K562 (cell line): Measurements from ENCODE around the gene IL7R. TPM values are rescaled to one million over a fixed set of nuclear protein-coding genes. Genes with fewer than 3 reads are reported as not detected.

ENCODE experiments used
- ATAC-seq: fragments of 200-7000 bp; cut with Tn5 transposase; 3 replicates; pipeline ENCODE4 v1.9.1; 2020; ENCODE audit warnings: moderate library complexity
- BruUV-seq: library from RNA; stranded (reverse); fragments of 400-500 nt; replicated peaks from 2 replicates; lab custom pipeline; 2021; lab: Mats Ljungman, UMichigan
- CTCF ChIA-PET: fragments of 300-600 bp; formaldehyde crosslinking; extraction: SDS; loops from one replicate; lab custom pipeline; 2021; ENCODE audit warnings: low intra/inter-chr PET ratio; lab: Yijun Ruan, JAX
- POLR2A ChIA-PET: fragments of 300-600, 350-650 bp; sonication (Branson Sonifier 250); formaldehyde crosslinking; extraction: SDS; loops from one replicate; lab custom pipeline; 2021; ENCODE audit warnings: antibody characterized with exemption, inconsistent platforms; lab: Yijun Ruan, JAX
- DNase-seq, 4 experiments: peaks; one replicate each; pipeline versions ENCODE4 v3.0.0 to v3.0.0-alpha.2; 2011 to 2018; ENCODE audit warnings: low spot score in 3 of 4, mixed read lengths in 3 of 4; ENCODE audit errors: extremely low read depth in 1 of 4
- FAIRE-seq: peaks from 2 replicates; lab custom pipeline; 2011; peaks lifted over from hg19 to GRCh38; lab: Jason Lieb, UNC
- H2AFZ ChIP-seq: 2 replicates; pipeline ENCODE4 v1.6.0; 2011; ENCODE audit warnings: low read depth, low read length, control low read depth, inconsistent platforms
- H3K27ac ChIP-seq: fragments of 200-600 bp; 3 replicates; pipeline ENCODE4 v1.8.0; 2011; ENCODE audit warnings: low read depth, mild to moderate bottlenecking, control low read depth, inconsistent platforms, low read length, moderate library complexity, mixed read lengths; ENCODE audit errors: extremely low read depth
- H3K27me3 ChIP-seq, 2 experiments: fragments of 300-600 bp in 1 of 2; 2 replicates in 1 of 2; 3 replicates in 1 of 2; pipeline versions ENCODE4 v1.6.0 to v1.8.0; 2011; ENCODE audit warnings: inconsistent platforms in 2 of 2, low read length in 2 of 2, mild to moderate bottlenecking in 1 of 2, mixed read lengths in 1 of 2, moderate library complexity in 1 of 2; ENCODE audit not compliant: control insufficient read depth in 2 of 2, insufficient read depth in 2 of 2
- H3K36me3 ChIP-seq: fragments of 300-600 bp; 3 replicates; pipeline ENCODE4 v1.8.0; 2011; ENCODE audit warnings: mild to moderate bottlenecking, low read length, inconsistent platforms; ENCODE audit not compliant: control insufficient read depth, insufficient read depth
- H3K4me1 ChIP-seq, 2 experiments: fragments of 200-600 bp in 1 of 2; replicated peaks in 1 of 2; 2 replicates in 1 of 2; 3 replicates in 1 of 2; pipeline versions ENCODE4 v1.5.1 to v1.8.0; 2011; ENCODE audit warnings: inconsistent platforms in 2 of 2, low read length in 2 of 2, mild to moderate bottlenecking in 1 of 2, mixed read lengths in 1 of 2, moderate library complexity in 1 of 2; ENCODE audit not compliant: control insufficient read depth in 2 of 2, insufficient read depth in 2 of 2
- H3K4me2 ChIP-seq: 2 replicates; pipeline ENCODE4 v1.6.1; 2011; ENCODE audit warnings: low read length, control low read depth, inconsistent platforms, mixed read lengths; ENCODE audit not compliant: insufficient read depth
- H3K4me3 ChIP-seq: fragments of 200-600 bp; sonication (generic), shearing (Covaris generic); 2 replicates; pipeline ENCODE4 v1.5.1; 2016; ENCODE audit warnings: control low read depth, inconsistent platforms
- H3K79me2 ChIP-seq: fragments of 200-600 bp; 3 replicates; pipeline ENCODE4 v1.8.0; 2011; ENCODE audit warnings: low read length, inconsistent platforms; ENCODE audit not compliant: control insufficient read depth, insufficient read depth
- H3K9ac ChIP-seq, 2 experiments: 2 replicates each; pipeline versions ENCODE4 v1.6.0 to v1.6.1; 2011; ENCODE audit warnings: low read depth in 2 of 2, low read length in 2 of 2, control low read depth in 1 of 2, inconsistent platforms in 1 of 2, mild to moderate bottlenecking in 1 of 2, mixed read lengths in 1 of 2; ENCODE audit not compliant: insufficient read depth in 1 of 2
- H3K9me1 ChIP-seq: one replicate; pipeline ENCODE4 v1.6.0; 2011; ENCODE audit warnings: inconsistent platforms, mild to moderate bottlenecking, low read length, moderate library complexity; ENCODE audit not compliant: control insufficient read depth, insufficient read depth
- H3K9me3 ChIP-seq: replicated peaks from 2 replicates; pipeline ENCODE4 v1.5.1; 2011; ENCODE audit warnings: low read depth, low read length, inconsistent platforms; ENCODE audit not compliant: control insufficient read depth, insufficient read depth
- H4K20me1 ChIP-seq: replicated peaks from 2 replicates; pipeline ENCODE4 v1.6.1; 2011; ENCODE audit warnings: low read length, inconsistent platforms, mixed read lengths; ENCODE audit not compliant: control insufficient read depth, insufficient read depth
- CAMTA2 ChIP-seq: fragments of 250-450 bp; sonication (Bioruptor Pico); conservative IDR thresholded peaks from 2 replicates; pipeline ENCODE4 v1.5.1; 2022
- CBX1 ChIP-seq: sonication (generic); IDR thresholded peaks from 2 replicates; pipeline ENCODE4 v1.6.1; 2016; ENCODE audit warnings: antibody characterized with exemption, low read depth, mild to moderate bottlenecking
- ELF2 ChIP-seq: fragments of 250-450 bp; sonication (Bioruptor Pico); IDR thresholded peaks from 2 replicates; pipeline ENCODE4 v1.5.0; 2021; ENCODE audit warnings: mild to moderate bottlenecking
- GABPA ChIP-seq: fragments of 200-800 bp; sonication (Bioruptor generic); conservative IDR thresholded peaks from 2 replicates; pipeline ENCODE4 v1.6.1; 2016; ENCODE audit warnings: low read depth, missing genetic modification characterization, missing compliant biosample characterization
- GABPB1 ChIP-seq: sonication (generic); formaldehyde crosslinking; IDR thresholded peaks from 2 replicates; pipeline ENCODE4 v1.8.0; 2022; ENCODE audit warnings: mild to moderate bottlenecking, missing genetic modification reagents
- GABPB2 ChIP-seq: fragments of 250-450 bp; sonication (Bioruptor Pico); conservative IDR thresholded peaks from 2 replicates; pipeline ENCODE4 v1.5.1; 2021; ENCODE audit warnings: mild to moderate bottlenecking
- NELFE ChIP-seq: IDR thresholded peaks from 2 replicates; pipeline ENCODE4 v1.6.1; 2011; ENCODE audit warnings: mild to moderate bottlenecking; ENCODE audit not compliant: insufficient read depth, insufficient read length
- NR3C1 ChIP-seq: sonication (generic); formaldehyde crosslinking; IDR thresholded peaks from 2 replicates; pipeline ENCODE4 v1.8.1; 2022; ENCODE audit warnings: missing genetic modification reagents
- SMAD4 ChIP-seq: fragments of 250-450 bp; sonication (Bioruptor Pico); conservative IDR thresholded peaks from 2 replicates; pipeline ENCODE4 v1.8.0; 2021; ENCODE audit warnings: inconsistent platforms, mild to moderate bottlenecking, moderate library complexity
- SP1 ChIP-seq: sonication (generic); formaldehyde crosslinking; IDR thresholded peaks from 2 replicates; pipeline ENCODE4 v1.8.1; 2022; ENCODE audit warnings: mild to moderate bottlenecking, missing genetic modification reagents
- TRIM24 ChIP-seq, 2 experiments: fragments of 450-650 bp; IDR thresholded peaks; 2 replicates each; pipeline ENCODE4 v1.6.1; 2016
- WGBS: fragments of 100-300 bp; shearing (Covaris generic); methylation state at CpG from one replicate; pipeline ENCODE4 v1.1.6; 2016; ENCODE audit warnings: low coverage, mixed read lengths; ENCODE audit not compliant: insufficient coverage; ENCODE audit errors: missing lambda C conversion rate; 5-methylcytosine and 5-hydroxymethylcytosine counted together
- in situ Hi-C: fragments of 300-500 bp; cut with MboI; formaldehyde crosslinking; loops from 4 replicates; pipeline ENCODE4 v1.15.0; 2018; ENCODE audit warnings: inconsistent platforms, mixed read lengths
- intact Hi-C: fragments of 100-400 bp; cut with micrococcal nuclease; formaldehyde crosslinking; loops from 2 replicates; pipeline ENCODE4 v1.14.2; 2022
- polyA plus RNA-seq, 8 experiments: library from polyadenylated mRNA; depleted of rRNA in 4 of 8; stranded (reverse) in 5 of 8; unstranded in 3 of 8; fragments of >200 nt; fragmentation: Nextera tagmentation in 2 of 8; fragmentation: Illumina TruSeq in 1 of 8; extraction: Ambion mirVana in 2 of 8; extraction: Trizol in 1 of 8; gene quantifications; 2 replicates each; pipeline versions ENCODE4 v1.2.1 to v1.2.3, GENCODE V29; 2011 to 2014; ENCODE audit warnings: inconsistent platforms in 1 of 8, missing spikeins in 1 of 8
- total RNA-seq, 7 experiments: library from RNA; depleted of rRNA in 6 of 7; stranded (reverse); fragments of >200 nt in 6 of 7; fragmentation: Illumina TruSeq in 2 of 7; extraction: Trizol in 2 of 7; gene quantifications; 2 replicates each; pipeline versions ENCODE4 v1.2.1 to v1.2.3, GENCODE V29; 2011 to 2021; ENCODE audit warnings: low replicate concordance in 1 of 7
- TF ChIP-seq, protein P1 (sequence below): fragments of 200-600 bp; sonication (generic); IDR thresholded peaks from one replicate; pipeline ENCODE4 v1.6.1; 2012; ENCODE audit warnings: mild to moderate bottlenecking, low read depth, low read length, inconsistent platforms

IL7R gene
- total and polyA plus RNA-seq, 9 of the 15 experiments (the other 6 are each of a cell fraction or from before 2014, with no cell fraction given), result 0.04 to 0.98 (median 0.09) TPM; not detected in 3

- Histone ChIP-seq H3K27ac (no peak overlapping the region), H3K27me3 (no peaks in the 10 kb centered on the region), H4K20me1 (no peaks in the 10 kb centered on the region), H3K79me2 (no peaks in the 10 kb centered on the region)
- BruUV-seq, result no TSS peak
- no peak for DNase-seq
- CTCF ChIA-PET, result no interaction called here
- TF ChIP-seq CBX1 (no peak), GABPB1 (CRISPR knock-in tag) (no peak), CAMTA2 (CRISPR knock-in tag) (no peak), NELFE (no peak), SMAD4 (CRISPR knock-in tag) (no peak), GABPB2 (CRISPR knock-in tag) (no peak), TRIM24 (IDR thresholded peaks at IDR 0.05) (no peak), NR3C1 (CRISPR knock-in tag) (no peak), ELF2 (CRISPR knock-in tag) (no peak), GABPA (tag) (no peak), SP1 (CRISPR knock-in tag) (no peak)
- TF ChIP-seq, protein P1, sequence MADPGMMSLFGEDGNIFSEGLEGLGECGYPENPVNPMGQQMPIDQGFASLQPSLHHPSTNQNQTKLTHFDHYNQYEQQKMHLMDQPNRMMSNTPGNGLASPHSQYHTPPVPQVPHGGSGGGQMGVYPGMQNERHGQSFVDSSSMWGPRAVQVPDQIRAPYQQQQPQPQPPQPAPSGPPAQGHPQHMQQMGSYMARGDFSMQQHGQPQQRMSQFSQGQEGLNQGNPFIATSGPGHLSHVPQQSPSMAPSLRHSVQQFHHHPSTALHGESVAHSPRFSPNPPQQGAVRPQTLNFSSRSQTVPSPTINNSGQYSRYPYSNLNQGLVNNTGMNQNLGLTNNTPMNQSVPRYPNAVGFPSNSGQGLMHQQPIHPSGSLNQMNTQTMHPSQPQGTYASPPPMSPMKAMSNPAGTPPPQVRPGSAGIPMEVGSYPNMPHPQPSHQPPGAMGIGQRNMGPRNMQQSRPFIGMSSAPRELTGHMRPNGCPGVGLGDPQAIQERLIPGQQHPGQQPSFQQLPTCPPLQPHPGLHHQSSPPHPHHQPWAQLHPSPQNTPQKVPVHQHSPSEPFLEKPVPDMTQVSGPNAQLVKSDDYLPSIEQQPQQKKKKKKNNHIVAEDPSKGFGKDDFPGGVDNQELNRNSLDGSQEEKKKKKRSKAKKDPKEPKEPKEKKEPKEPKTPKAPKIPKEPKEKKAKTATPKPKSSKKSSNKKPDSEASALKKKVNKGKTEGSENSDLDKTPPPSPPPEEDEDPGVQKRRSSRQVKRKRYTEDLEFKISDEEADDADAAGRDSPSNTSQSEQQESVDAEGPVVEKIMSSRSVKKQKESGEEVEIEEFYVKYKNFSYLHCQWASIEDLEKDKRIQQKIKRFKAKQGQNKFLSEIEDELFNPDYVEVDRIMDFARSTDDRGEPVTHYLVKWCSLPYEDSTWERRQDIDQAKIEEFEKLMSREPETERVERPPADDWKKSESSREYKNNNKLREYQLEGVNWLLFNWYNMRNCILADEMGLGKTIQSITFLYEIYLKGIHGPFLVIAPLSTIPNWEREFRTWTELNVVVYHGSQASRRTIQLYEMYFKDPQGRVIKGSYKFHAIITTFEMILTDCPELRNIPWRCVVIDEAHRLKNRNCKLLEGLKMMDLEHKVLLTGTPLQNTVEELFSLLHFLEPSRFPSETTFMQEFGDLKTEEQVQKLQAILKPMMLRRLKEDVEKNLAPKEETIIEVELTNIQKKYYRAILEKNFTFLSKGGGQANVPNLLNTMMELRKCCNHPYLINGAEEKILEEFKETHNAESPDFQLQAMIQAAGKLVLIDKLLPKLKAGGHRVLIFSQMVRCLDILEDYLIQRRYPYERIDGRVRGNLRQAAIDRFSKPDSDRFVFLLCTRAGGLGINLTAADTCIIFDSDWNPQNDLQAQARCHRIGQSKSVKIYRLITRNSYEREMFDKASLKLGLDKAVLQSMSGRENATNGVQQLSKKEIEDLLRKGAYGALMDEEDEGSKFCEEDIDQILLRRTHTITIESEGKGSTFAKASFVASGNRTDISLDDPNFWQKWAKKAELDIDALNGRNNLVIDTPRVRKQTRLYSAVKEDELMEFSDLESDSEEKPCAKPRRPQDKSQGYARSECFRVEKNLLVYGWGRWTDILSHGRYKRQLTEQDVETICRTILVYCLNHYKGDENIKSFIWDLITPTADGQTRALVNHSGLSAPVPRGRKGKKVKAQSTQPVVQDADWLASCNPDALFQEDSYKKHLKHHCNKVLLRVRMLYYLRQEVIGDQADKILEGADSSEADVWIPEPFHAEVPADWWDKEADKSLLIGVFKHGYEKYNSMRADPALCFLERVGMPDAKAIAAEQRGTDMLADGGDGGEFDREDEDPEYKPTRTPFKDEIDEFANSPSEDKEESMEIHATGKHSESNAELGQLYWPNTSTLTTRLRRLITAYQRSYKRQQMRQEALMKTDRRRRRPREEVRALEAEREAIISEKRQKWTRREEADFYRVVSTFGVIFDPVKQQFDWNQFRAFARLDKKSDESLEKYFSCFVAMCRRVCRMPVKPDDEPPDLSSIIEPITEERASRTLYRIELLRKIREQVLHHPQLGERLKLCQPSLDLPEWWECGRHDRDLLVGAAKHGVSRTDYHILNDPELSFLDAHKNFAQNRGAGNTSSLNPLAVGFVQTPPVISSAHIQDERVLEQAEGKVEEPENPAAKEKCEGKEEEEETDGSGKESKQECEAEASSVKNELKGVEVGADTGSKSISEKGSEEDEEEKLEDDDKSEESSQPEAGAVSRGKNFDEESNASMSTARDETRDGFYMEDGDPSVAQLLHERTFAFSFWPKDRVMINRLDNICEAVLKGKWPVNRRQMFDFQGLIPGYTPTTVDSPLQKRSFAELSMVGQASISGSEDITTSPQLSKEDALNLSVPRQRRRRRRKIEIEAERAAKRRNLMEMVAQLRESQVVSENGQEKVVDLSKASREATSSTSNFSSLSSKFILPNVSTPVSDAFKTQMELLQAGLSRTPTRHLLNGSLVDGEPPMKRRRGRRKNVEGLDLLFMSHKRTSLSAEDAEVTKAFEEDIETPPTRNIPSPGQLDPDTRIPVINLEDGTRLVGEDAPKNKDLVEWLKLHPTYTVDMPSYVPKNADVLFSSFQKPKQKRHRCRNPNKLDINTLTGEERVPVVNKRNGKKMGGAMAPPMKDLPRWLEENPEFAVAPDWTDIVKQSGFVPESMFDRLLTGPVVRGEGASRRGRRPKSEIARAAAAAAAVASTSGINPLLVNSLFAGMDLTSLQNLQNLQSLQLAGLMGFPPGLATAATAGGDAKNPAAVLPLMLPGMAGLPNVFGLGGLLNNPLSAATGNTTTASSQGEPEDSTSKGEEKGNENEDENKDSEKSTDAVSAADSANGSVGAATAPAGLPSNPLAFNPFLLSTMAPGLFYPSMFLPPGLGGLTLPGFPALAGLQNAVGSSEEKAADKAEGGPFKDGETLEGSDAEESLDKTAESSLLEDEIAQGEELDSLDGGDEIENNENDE, result no peak
- TF ChIP-seq, all 486 proteins: peak for 0
- WGBS, result 0% methylated on average over 5 of the region's 5 CpGs
- intact Hi-C loops (no loop called here), in situ Hi-C loops (no loop called here)
- no peak overlapping the region for H3K9ac ChIP-seq
- no peak overlapping the region for H2AFZ ChIP-seq
- POLR2A ChIA-PET, result no interaction called here
- no peaks in the 10 kb centered on the region for H3K9me3 ChIP-seq
- ATAC-seq, result no peak
- no peaks in the 10 kb centered on the region for H3K9me1 ChIP-seq
- no peak overlapping the region for H3K4me3 ChIP-seq
- no peak for FAIRE-seq
- no peaks in the 10 kb centered on the region for H3K36me3 ChIP-seq
- no peaks in the 10 kb centered on the region for H3K4me1 ChIP-seq
- H3K4me2 ChIP-seq, result no peak overlapping the region
These were observed 33.6 kb downstream of the IL7R start for GRCh38 chr5:35890021-35891020.
